RPMI7951 (cell line): ENCODE measurements around the gene TRA2B. TPM values are rescaled to one million over a fixed set of nuclear protein-coding genes. Genes with fewer than 3 reads are reported as not detected.
"Not testable (repeated sequence)": the region's sequence is repeated elsewhere in the genome, so short reads cannot be mapped to it uniquely, and the experiment has no call there.

Source experiments
- DNase-seq: peaks from one replicate; pipeline ENCODE4 v3.0.0-alpha.2; 2012; ENCODE audit warnings: low read depth
- total RNA-seq: library from RNA; depleted of rRNA; stranded (reverse); fragments of >200 nt; shearing (Covaris generic); gene quantifications from 2 replicates; pipeline ENCODE4 v1.2.3, GENCODE V29; 2014

TRA2B gene
- total RNA-seq, 1 experiment from 2014 or later, result 259 TPM

GRCh38 chr3:185927501-185928200 is 10.2 kb downstream of the TRA2B start:
- DNase-seq, result no peak

DNA sequence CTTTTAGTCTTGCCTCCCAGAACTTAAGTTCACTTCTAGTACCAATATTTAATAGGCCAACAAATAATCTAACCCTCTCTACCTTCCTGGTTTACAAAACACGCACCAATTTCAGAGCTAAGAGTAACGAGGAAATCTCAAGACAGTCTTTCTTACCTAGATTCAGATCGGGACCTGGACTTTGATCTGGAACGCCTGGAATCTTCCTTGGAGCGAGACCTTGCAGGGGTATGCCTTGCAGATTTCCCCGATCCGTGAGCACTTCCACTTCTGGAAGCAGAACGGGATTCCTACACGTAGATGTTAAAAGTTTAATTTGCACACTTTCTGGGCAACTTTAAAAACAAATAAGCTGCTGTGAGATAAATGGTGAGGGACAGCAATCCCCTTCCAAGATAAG is 11.4 kb downstream of the TRA2B start:
- no peak for DNase-seq

DNA sequence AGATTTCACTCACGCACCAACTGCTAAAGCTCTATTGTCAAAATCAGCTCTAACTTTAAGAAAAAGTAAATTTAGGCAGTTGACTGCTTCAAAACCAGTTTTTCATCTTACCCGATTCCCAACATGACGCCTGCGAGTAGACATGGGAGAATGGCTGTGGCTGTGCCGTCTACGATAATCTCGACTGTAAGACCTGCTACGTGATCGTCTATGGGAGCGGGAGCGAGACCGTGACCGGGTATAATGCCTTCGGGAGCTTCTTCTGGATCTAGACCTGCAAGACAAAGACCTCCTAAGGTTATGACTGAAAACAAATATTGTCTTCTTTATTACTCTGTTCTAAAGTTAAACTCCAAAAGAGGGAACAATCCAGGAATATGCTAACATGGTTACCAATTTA is 12.5 kb downstream of the TRA2B start:
- DNase-seq, result no peak

DNA sequence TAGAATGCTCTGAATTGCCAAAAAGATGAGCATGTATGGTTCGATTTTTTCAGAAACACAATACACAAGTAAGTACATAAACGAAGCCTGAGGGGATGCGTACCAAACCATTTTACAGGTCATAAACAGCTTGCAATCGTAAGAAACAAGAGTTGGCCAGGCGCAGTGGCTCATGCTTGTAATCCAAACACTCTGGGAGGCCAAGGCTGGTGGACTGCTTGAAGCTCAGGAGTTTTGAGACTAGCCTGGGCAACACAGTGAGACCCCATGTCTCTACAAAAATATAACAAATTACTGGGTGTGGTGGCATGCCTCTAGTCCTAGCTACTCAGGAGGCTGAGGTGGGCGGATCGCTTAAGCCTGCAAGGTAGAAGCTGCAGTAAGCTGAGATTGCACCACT is 13.4 kb downstream of the TRA2B start:
- DNase-seq, result no peak

- DNase-seq, result no peak
Measured at GRCh38 chr3:185920184-185920583, 17.6 kb downstream of the TRA2B start.

- DNase-seq, result no peak
Measured at GRCh38 chr3:185916042-185916833, 21.6 kb downstream of the TRA2B start.

- no peak for DNase-seq
Measured at GRCh38 chr3:185915642-185916041, 22.2 kb downstream of the TRA2B start.

DNA sequence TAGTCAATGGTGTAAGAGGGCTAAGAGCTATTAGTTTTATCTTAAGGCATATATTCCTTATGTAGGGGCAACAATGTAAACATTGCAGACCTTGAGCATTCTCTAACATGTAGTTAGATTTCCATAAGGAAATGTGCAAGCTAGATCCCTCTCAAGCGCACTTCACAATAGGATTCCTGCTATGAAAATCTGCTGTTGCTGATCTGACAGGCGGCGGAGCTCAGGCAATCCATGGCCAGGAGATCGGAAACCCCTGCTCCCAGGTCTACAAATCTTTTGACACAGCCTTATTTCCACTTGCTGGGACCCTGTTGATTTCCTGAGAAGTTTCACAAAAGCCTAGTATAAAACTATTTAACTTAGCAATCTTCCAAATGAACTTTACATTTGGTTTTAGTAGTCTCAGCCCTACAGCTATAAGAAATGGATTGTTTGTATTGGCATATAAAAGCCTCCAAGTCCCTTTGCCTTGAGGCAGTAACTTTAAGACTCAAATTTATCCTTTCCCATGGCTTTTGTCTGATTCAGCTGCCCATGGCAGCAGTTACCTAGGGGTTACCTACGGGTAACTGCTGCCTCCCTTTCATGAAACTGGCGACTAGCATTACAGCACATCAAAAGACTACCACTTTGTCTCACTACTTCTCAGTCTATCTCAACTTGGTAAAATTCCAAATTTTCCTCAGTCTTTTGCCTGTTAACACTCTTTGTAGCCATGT is 22.7 kb downstream of the TRA2B start:
- DNase-seq, result no peak

DNA sequence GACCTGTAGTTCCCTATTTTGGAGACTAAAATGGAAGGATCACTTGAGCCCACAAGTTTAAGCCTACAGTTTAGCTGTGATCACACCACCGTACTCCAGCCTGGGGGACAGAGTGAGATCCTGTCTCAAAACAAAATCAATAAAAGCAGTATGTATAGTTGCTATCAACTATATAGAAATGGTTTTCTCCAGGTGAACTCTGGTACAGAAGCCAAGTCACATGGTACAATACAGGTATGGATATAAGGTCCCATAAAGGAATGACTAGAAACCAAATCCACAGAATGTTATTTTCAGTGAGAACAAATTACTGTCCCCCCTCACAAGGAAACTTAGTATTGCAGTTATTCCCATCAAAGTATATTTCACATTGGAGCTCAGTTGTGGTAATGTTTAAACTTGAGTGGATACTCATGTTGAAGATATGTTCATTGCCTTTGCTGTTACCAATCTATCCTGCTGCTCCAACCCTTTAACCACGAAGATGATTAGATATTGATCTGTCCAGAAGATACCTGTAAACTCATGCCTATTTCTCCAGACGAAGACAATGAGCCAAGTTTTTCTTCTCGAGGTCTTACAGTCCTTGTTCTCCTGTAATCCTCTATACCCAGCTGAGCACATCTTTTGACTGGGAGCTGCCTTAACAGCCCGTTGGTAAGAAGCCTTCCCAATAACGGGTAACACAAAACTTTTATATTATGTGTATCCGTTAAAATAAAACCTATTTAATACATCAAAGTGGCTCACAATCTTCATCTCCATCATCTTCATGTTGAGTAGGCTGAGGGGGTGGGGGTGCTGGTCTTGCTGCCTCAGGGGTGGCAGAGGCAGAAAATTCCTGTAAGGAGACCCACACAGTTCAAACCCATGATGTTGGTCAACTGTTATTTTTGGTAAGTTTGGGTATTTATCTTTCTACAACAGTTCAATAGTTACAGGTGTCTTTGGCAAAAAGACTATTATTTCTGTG is 24.6 kb downstream of the TRA2B start:
- no peak for DNase-seq

DNA sequence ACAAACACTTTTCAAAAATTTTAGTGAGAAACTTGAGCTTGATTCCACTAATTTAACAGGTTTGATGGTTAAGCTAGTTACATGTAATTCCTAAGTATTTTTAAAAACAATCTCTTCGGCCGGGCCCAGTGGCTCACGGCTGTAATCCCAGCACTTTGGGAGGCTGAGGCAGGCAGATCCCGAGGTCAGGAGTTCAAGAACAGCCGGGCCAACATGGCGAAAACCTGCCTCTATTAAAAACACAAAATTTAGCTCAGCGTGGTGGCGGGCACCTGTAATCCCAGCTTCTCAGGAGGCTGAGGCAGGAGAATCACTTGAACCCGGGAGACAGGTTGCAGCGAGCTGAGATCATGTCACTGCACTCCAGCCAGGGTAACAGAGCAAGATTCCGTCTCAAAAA is 25.3 kb downstream of the TRA2B start:
- no peak for DNase-seq

DNA sequence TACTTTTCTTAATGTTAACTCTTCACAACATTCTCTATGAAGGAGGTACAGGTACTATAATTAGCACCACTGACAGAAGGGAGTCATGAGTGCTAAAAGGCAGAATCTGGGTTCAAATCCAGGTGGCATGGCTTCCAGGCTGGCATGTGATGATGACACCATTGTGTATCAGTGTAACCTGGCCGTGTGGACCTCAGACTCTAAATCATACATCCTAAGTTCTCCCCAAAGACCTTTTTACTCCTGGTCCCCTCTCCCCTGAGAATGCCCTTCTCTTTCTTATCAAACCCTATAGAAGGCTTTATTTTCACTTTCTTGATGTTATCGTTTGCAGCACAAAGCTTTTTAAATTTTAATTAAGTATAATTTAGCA is 26.8 kb downstream of the TRA2B start:
- not testable (repeated sequence) for DNase-seq

DNA sequence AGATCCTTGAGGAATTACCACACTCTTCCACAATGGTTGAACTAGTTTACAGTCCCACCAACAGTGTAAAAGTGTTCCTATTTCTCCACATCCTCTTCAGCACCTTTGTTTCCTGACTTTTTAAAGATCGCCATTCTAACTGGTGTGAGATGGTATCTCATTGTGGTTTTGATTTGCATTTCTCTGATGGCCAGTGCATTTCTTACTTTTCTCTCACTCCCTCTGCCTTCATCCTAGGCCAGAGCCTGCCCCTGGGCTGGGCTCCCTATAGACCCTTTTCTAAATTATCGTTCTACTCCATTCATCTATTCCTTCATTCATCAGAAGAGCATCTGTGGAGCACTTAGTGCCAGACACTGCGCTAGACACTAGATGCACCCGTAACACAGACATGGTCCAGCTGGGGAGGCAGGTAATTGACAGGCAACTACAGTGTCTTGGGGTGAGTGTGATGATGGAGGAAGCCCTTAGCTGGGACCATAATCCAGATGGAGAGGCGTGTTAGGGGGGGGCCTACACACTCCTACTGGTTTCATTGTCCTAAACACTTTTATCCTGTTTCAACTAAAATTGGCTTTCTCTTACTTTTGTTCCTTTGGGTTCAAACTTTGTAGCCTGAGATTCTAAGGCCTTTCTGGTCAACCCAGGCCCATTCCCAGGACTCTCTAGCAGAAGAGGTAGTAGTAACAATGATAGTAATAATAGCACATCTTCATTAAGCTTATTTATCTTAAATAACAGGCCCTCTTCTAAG is 27.3 kb downstream of the TRA2B start:
- not testable (repeated sequence) for DNase-seq

- not testable (repeated sequence) for DNase-seq
Measured at GRCh38 chr3:185909913-185910312, 27.9 kb downstream of the TRA2B start.

DNA sequence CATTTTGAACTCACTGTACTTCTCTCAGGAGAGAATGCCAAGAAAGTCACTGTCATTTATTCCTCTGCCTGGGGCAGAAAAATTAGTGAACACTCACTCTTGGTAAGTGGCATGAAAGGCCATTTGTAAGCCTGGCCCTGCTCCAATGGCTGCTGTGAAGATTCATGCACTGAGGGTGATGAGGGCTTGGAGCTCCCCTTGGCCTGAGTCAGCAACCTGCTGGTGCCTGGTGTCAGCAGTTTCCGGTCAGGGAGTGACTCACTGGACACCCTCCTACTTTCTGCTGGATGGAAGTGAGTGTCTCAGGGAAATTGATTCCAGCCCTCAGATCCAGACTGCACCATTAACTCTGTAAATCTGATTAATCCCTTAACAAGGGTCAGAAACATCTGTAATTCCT is 37.6 kb downstream of the TRA2B start:
- peak; percentile 99 for DNase-seq

GRCh38 chr3:185896636-185897035 is 41.2 kb downstream of the TRA2B start:
- DNase-seq, result no peak

GRCh38 chr3:185887066-185887465 is 50.7 kb downstream of the TRA2B start:
- no peak for DNase-seq

- no peak for DNase-seq
Measured at GRCh38 chr3:185884641-185885040, 53.2 kb downstream of the TRA2B start.

- DNase-seq, result no peak
Measured at GRCh38 chr3:185881926-185882325, 55.9 kb downstream of the TRA2B start.

- no peak for DNase-seq
Measured at GRCh38 chr3:185880600-185880999, 57.2 kb downstream of the TRA2B start.

GRCh38 chr3:185878920-185879319 is 58.9 kb downstream of the TRA2B start:
- DNase-seq, result no peak

GRCh38 chr3:185874119-185874518 is 63.7 kb downstream of the TRA2B start:
- DNase-seq, result no peak
